ENCODE data around the gene JPT1. TPM values are rescaled to one million over a fixed set of nuclear protein-coding genes. Genes with fewer than 3 reads are reported as not detected.

Gene JPT1
- total and polyA plus RNA-seq, 8 donors, result 7.5 to 33.1 (median 17.5) TPM

DNA sequence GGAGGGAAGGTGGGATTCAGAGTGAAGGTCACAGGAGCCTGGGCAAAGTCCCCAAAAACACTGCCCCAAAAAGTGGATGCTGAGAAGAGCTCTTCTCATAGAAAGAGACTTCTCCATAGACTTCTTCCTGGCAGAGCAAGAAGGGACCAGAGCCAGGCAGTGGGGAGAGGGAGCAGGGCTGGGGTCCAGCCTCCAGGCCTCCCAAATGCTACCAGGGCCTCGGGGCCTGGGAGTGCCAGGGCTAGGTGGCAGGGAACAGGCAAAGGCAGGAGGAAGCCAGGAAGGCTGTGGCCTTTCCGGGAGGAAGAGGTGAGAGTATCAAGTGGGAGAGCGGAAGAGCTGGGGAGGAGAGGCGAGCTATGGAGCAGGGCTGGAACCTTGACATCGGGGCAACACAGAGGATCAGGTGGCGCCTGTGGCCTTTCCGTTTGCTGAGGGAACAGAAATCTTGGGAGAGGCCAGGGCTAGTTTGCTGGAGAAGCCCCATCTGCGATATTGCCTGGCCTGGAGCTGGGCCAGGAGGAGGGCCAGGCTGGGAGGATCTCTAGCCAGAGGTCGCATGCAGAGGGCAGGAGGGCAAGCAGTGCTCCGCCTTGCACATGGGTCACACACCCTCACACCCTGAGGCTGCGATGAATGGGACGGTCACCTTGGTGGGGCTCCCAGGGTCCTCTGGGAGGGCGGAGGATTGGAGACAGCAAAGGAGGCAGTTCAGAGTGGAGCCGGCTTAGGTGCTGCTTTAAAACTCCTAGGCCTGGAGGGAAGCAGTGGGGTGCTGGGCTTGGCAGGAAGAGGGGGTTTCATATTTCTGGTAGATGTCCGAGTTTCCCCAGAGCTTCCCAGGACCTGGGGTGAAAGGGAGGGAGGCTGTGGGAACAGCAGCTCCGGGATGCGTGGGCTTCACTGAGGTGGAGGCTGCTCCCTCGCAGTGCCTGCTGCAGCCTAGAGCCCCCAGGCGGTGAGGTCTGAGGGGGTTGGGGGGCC is 63.1 kb downstream of the JPT1 start:
- intact Hi-C loops (cut with DNase I), result no loop called here
- WGBS, 2 donors, result 56 to 59% methylated on average over 18 to 19 of the region's 19 CpGs
- no peak for ATAC-seq
- Histone ChIP-seq H3K9me3 (no peaks in the 10 kb centered on the region), H3K4me1 (no peaks in the 10 kb centered on the region), H3K4me3 (no peak overlapping the region), H3K27ac (peak overlapping the region in 2 of 4 donors; percentile 0 to 28), H3K27me3 (no peaks in the 10 kb centered on the region), H3K36me3 (no peaks in the 10 kb centered on the region)
- no peak for FAIRE-seq
- DNase-seq, result no peak
- TF ChIP-seq, protein P1, sequence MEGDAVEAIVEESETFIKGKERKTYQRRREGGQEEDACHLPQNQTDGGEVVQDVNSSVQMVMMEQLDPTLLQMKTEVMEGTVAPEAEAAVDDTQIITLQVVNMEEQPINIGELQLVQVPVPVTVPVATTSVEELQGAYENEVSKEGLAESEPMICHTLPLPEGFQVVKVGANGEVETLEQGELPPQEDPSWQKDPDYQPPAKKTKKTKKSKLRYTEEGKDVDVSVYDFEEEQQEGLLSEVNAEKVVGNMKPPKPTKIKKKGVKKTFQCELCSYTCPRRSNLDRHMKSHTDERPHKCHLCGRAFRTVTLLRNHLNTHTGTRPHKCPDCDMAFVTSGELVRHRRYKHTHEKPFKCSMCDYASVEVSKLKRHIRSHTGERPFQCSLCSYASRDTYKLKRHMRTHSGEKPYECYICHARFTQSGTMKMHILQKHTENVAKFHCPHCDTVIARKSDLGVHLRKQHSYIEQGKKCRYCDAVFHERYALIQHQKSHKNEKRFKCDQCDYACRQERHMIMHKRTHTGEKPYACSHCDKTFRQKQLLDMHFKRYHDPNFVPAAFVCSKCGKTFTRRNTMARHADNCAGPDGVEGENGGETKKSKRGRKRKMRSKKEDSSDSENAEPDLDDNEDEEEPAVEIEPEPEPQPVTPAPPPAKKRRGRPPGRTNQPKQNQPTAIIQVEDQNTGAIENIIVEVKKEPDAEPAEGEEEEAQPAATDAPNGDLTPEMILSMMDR (IDR thresholded peaks at IDR 0.05), result no peak

- Histone ChIP-seq H3K27me3 (no peaks in the 10 kb centered on the region), H3K36me3 (no peaks in the 10 kb centered on the region), H3K9me3 (no peaks in the 10 kb centered on the region), H3K4me1 (no peaks in the 10 kb centered on the region), H3K4me3 (peak overlapping the region in 3 of 4 donors; percentile 15 to 48 (median 35)), H3K27ac (peak overlapping the region; percentile 59 to 83 (median 76))
- FAIRE-seq (no peak), DNase-seq (no peak), ATAC-seq (peak in 2 of 4 donors; percentile 14 to 23)
- intact Hi-C loops (cut with DNase I), result no loop called here
- TF ChIP-seq, protein P1 (IDR thresholded peaks at IDR 0.05), result no peak
- 78 to 81% methylated on average over 11 of the region's 11 CpGs for WGBS, 2 donors
Measured at GRCh38 chr17:75088465-75089417, 65.6 kb downstream of the JPT1 start.

- H3K9me3 ChIP-seq, result no peaks in the 10 kb centered on the region
- DNase-seq (peak in 5 of 6 donors; percentile 64 to 80 (median 71)), FAIRE-seq (no peak), ATAC-seq (peak; percentile 80 to 86 (median 84))
- WGBS, 2 donors, result 20 to 22% methylated on average over 64 to 69 of the region's 69 CpGs
- H3K4me3 ChIP-seq, result peak within 1 kb of the TSS; percentile 15 to 48 (median 28)
- TF ChIP-seq, protein P1 (IDR thresholded peaks at IDR 0.05), result no peak
- intact Hi-C loops (cut with DNase I), result no loop called here
- peak within 1 kb of the TSS; percentile 59 to 83 (median 76) for H3K27ac ChIP-seq
- H3K27me3 ChIP-seq, result no peaks in the 10 kb centered on the region
- H3K36me3 ChIP-seq, result no peaks in the 10 kb centered on the region
- no peaks in the 10 kb centered on the region for H3K4me1 ChIP-seq
Measured at GRCh38 chr17:75087558-75088453, 66.5 kb downstream of the JPT1 start, which contains the start of gene SLC16A5. SLC16A5 (plus strand) TSS chr17:75087954; CDS start chr17:75093637, 5,683 bp downstream.

DNA sequence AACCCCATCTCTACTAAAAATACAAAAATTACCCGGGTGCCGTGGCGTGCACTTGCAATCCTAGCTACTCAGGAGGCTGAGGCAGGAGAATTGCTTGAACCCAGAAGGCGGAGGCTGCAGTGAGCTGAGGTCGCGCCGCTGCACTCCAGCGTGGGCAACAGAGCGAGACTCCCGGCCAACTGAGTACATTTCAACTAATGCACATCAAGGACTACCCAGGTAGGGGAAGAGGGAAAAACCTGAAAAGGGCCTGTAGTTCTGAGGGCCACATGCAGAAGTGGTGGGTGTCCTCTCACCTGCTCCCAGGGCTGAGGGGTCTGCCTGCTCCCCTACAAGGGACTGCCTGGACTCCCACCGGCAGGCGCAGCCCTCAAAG is 67.1 kb downstream of the JPT1 start:
- H3K27ac ChIP-seq, result peak overlapping the region; percentile 26 to 83 (median 76)
- TF ChIP-seq, protein P1 (IDR thresholded peaks at IDR 0.05), result no peak
- FAIRE-seq (no peak), DNase-seq (no peak), ATAC-seq (no peak)
- no peaks in the 10 kb centered on the region for H3K27me3 ChIP-seq
- no peaks in the 10 kb centered on the region for H3K9me3 ChIP-seq
- no peaks in the 10 kb centered on the region for H3K4me1 ChIP-seq
- no peaks in the 10 kb centered on the region for H3K36me3 ChIP-seq
- peak overlapping the region in 2 of 4 donors; percentile 35 to 48 for H3K4me3 ChIP-seq
- 79 to 83% methylated on average over 12 of the region's 12 CpGs for WGBS, 2 donors
- intact Hi-C loops (cut with DNase I), result no loop called here

Data from pancreas (tissue), 10 donors.